HEK293T (cell line): ENCODE measurements around the gene LMX1B.

Experiments
- ARNT ChIP-seq: fragments of 450-650 bp; IDR thresholded peaks from 2 replicates; pipeline ENCODE4 v1.6.1; 2017; ENCODE audit warnings: mild to moderate bottlenecking
- BHLHE40 ChIP-seq: fragments of 450-650 bp; IDR thresholded peaks from 2 replicates; pipeline ENCODE4 v1.6.1; 2016; ENCODE audit warnings: mild to moderate bottlenecking, moderate library complexity, borderline replicate concordance
- ELF4 ChIP-seq: fragments of 450-650 bp; IDR thresholded peaks from 2 replicates; pipeline ENCODE4 v1.6.1; 2017; ENCODE audit warnings: antibody characterized with exemption
- FOXA1 ChIP-seq: fragments of 450-650 bp; IDR thresholded peaks from 2 replicates; pipeline ENCODE4 v1.6.1; 2016; ENCODE audit warnings: mild to moderate bottlenecking
- FOXK2 ChIP-seq: fragments of 450-650 bp; IDR thresholded peaks from 2 replicates; pipeline ENCODE4 v1.6.1; 2016; ENCODE audit warnings: mild to moderate bottlenecking
- FOXM1 ChIP-seq: fragments of 450-650 bp; IDR thresholded peaks from 2 replicates; pipeline ENCODE4 v1.6.1; 2017; ENCODE audit warnings: mild to moderate bottlenecking, borderline replicate concordance
- L3MBTL2 ChIP-seq: fragments of 450-650 bp; conservative IDR thresholded peaks from 2 replicates; pipeline ENCODE4 v1.6.1; 2016; ENCODE audit warnings: mild to moderate bottlenecking
- NFRKB ChIP-seq: fragments of 450-650 bp; IDR thresholded peaks from 2 replicates; pipeline ENCODE4 v1.6.1; 2016; ENCODE audit warnings: mild to moderate bottlenecking, moderate library complexity
- PKNOX1 ChIP-seq: fragments of 450-650 bp; IDR thresholded peaks from 2 replicates; pipeline ENCODE4 v1.6.1; 2016
- SP1 ChIP-seq: fragments of 450-650 bp; IDR thresholded peaks from 2 replicates; pipeline ENCODE4 v1.6.1; 2017
- SUZ12 ChIP-seq: fragments of 450-650 bp; IDR thresholded peaks from 2 replicates; pipeline ENCODE4 v1.6.1; 2016; ENCODE audit warnings: mild to moderate bottlenecking
- TARDBP ChIP-seq: fragments of 450-650 bp; IDR thresholded peaks from 2 replicates; pipeline ENCODE4 v1.6.1; 2016
- ZNF384 ChIP-seq: fragments of 450-650 bp; IDR thresholded peaks from 2 replicates; pipeline ENCODE4 v1.6.1; 2016

GRCh38 chr9:126745574-126746411, 132.1 kb downstream of the LMX1B start:
- TF ChIP-seq TARDBP (no peak), L3MBTL2 (no peak), SP1 (no peak), BHLHE40 (no peak), NFRKB (no peak), FOXA1 (no peak), ELF4 (no peak), FOXM1 (no peak), ARNT (no peak), ZNF384 (no peak), PKNOX1 (no peak), SUZ12 (no peak), FOXK2 (no peak)
